HG03558 (cell line): Measurements from ENCODE around the gene TOGARAM2.
"Not testable (repeated sequence)": the region's sequence is repeated elsewhere in the genome, so short reads cannot be mapped to it uniquely, and the experiment has no call there.

Experiments used
- ATAC-seq: cut with Tn5 transposase; IDR thresholded peaks from one replicate; pipeline ENCODE4 v1.9.1; 2021; ENCODE audit warnings: moderate number of reproducible peaks; ENCODE audit not compliant: unreplicated experiment; ENCODE audit errors: extremely low read depth

The TOGARAM2 gene

GRCh38 chr2:29066271-29066860, 85.3 kb downstream of the TOGARAM2 start:
- ATAC-seq = no peak

- ATAC-seq = no peak
Measured at GRCh38 chr2:29066997-29067605, 86.0 kb downstream of the TOGARAM2 start.

GRCh38 chr2:29068513-29068912, 87.4 kb downstream of the TOGARAM2 start:
- no peak for ATAC-seq

- ATAC-seq = no peak
Measured at GRCh38 chr2:29070526-29070925, 89.4 kb downstream of the TOGARAM2 start.

- no peak for ATAC-seq
Measured at GRCh38 chr2:29071032-29071975, 90.2 kb downstream of the TOGARAM2 start.

GRCh38 chr2:29072251-29072650, 91.2 kb downstream of the TOGARAM2 start:
- no peak for ATAC-seq

GRCh38 chr2:29072971-29073725, 92.0 kb downstream of the TOGARAM2 start:
- no peak for ATAC-seq

- ATAC-seq = no peak
Measured at GRCh38 chr2:29073933-29074332, 92.8 kb downstream of the TOGARAM2 start.

GRCh38 chr2:29074411-29074810, 93.3 kb downstream of the TOGARAM2 start, which contains the start of gene PCARE:
Gene PCARE, minus strand, starts transcription at chr2:29074523. Its CDS starts 262 bp downstream, at chr2:29074261.
- no peak for ATAC-seq

- no peak for ATAC-seq
Measured at GRCh38 chr2:29075894-29076705, 95.0 kb downstream of the TOGARAM2 start.

- ATAC-seq = no peak
Measured at GRCh38 chr2:29079887-29080286, 98.8 kb downstream of the TOGARAM2 start.

- ATAC-seq = no peak
Measured at GRCh38 chr2:29080886-29081743, 100.0 kb downstream of the TOGARAM2 start.

- ATAC-seq = no peak
Measured at GRCh38 chr2:29082804-29083495, 101.9 kb downstream of the TOGARAM2 start.

GRCh38 chr2:29084554-29084953, 103.5 kb downstream of the TOGARAM2 start:
- no peak for ATAC-seq

GRCh38 chr2:29090311-29090710, 109.2 kb downstream of the TOGARAM2 start:
- not testable (repeated sequence) for ATAC-seq

GRCh38 chr2:29096969-29097368, 115.9 kb downstream of the TOGARAM2 start:
- no peak for ATAC-seq

- ATAC-seq = no peak
Measured at GRCh38 chr2:29097569-29097968, 116.5 kb downstream of the TOGARAM2 start.

- ATAC-seq = no peak
Measured at GRCh38 chr2:29100564-29100963, 119.5 kb downstream of the TOGARAM2 start.
